Measurements from ENCODE around the gene TMEM174.
A peak's percentile ranks its signal among the peaks of the same experiment; 100 is the strongest.

The TMEM174 gene

DNA sequence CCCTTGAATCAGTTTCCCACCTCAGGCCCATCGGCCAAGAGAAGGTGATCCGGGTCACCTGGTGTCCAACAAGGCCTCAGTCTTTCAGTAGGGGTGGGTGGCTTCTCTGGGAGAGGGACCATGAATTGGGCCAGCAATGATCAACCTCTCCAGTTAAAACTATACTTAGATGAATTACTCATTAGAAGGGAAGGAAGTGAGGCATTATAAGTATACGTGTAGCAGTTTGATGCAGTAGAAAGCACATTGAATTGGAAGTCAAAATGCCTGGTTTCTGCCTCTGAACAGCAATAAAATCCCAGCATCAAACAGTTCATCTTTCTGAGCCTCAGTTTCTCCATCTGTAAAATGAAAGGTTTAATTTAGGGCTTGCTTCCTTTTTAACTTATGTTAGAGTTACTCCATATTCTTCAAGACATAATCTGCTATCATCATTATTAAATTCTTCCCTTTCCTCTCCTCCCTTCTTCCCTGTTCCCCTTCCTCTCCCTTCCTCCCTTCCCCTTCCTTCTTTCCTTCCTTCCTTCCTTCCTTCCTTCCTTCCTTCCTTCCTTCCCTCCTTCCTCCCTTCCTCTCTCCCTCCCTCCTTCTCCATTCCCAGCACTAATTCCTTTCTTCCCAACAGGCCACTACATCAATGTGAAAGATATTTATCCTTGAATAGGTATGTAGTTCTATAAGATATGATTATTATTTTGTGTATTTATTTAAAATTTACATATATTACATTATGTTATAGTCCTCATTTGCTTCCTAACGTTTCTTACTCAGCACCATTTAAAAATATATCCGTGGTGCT, 18.6 kb upstream of the TMEM174 start:
- DNase-seq = no peak

- DNase-seq = no peak
Observed at GRCh38 chr5:73155271-73156222, 17.4 kb upstream of the TMEM174 start.

GRCh38 chr5:73157414-73158303, 15.3 kb upstream of the TMEM174 start:
- DNase-seq = no peak

GRCh38 chr5:73158313-73158712, 14.7 kb upstream of the TMEM174 start:
- no peak for DNase-seq

GRCh38 chr5:73160239-73160671, 12.7 kb upstream of the TMEM174 start:
- DNase-seq = peak; percentile 39

GRCh38 chr5:73170522-73170921, 2.5 kb upstream of the TMEM174 start:
- peak; percentile 59 for DNase-seq

DNA sequence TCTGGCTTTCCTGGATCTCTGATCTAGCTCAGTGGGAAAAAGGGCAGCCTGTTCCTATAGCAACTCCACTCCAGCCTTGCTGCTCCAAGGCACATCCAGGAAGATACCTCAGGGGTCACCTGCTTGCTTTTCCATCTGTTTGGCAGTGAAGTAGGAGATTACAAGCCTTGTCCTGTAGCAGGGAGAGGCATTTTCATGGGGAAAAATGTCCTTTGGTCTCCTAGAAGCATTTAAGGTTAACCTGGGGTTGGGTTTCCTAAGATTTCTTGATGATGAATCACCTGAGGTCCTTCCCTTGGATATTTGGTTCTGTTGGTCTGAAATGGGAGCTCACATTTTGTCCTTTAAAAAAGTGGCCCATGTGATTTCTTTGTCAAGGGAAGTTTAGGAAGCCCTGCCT, 1.5 kb upstream of the TMEM174 start:
- DNase-seq = no peak

GRCh38 chr5:73174100-73174815, 1.3 kb downstream of the TMEM174 start:
- no peak for DNase-seq

DNA sequence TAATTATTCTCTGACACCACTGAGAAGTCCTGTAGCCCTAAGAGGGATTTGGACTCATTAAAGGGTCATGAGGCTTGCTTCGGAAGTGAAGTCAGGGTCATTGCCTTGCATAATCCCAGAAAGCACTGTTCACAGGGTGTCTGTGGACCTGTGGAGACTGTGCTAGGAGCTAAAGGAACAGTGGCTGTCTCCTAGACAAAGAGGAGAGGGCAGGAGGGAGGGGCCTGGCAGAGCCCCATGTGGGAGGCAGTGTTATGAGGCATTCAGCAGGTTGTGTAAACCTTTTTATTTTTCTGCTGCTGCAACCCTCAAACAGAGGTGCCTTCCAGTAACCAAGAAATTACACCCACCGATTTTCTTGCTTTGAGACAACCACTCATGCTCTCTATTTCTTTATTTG, 3.3 kb downstream of the TMEM174 start:
- DNase-seq = no peak

DNA sequence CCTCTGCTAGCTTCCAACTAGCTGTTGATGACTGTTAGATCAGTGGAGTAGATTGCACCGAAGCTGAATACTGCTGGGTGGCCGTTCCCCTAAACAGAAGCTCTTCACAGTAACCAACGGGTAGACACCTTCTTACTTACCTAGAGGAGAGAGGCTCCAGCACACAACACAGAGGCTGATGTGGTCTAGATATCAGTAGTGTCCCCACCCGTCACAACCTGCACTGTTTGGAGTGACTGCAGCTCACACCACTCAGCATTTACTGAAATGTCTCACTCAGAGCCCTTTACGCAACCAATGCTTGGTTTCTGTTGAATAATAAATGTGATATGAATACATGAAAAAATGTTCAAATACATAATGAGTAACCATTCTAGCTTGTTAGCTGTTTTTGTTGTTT, 5.3 kb downstream of the TMEM174 start:
- no peak for DNase-seq

DNA sequence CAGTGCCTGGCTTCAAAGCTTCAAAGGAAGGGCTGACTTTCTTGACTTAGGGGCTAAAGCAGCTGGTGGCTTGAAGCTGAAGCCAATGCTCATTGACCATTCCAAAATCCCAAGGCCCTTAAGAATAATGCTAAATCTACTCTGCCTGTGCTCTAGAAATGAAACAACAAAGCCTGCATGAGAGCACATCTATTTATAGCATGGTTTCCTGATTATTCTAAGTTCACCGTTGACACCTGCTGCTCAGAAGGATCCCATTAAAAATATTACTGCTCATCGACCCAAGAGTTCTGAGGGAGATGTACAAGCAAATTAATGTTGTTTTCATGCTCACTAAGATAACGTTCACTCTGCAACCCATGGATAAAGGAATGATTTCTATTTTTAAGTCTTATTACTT, 6.7 kb downstream of the TMEM174 start:
- DNase-seq = no peak

- no peak for DNase-seq
Observed at GRCh38 chr5:73180566-73180965, 7.6 kb downstream of the TMEM174 start.

DNA sequence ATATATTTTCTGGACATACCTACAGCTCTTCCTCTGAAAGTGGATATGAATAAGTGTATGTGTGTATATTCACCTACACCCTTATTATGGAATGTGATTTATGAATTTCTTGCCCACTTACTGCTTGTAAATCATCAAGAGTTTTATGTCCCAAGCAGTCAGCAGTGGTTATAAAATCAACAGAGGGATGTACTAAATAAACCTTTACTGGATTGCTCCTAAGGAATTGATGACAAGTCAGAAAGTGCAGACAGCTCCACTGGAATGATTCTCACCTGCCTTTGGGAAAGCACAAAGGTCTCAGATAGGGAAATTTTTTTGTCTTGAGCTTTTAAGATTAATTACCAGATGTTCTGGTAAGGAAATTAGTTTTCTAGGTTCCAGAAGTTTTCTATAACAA, 9.3 kb downstream of the TMEM174 start:
- DNase-seq = no peak

DNA sequence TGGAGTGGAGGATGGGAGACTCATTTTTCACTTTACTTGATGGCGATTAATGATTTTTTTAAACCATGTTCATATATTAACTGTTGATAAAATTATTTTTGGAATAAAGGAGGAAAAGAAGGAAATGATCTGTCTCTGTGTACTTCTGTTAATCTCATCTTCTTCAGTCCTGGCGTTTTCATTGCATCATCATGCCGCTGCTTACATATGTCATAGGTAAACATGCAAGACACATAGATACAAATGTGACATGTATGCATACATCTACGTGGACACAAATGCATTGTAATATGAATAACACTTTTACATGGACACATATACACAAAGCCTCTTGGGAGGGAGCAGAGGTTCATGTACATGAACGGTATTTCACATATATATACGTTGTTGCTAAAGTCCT, 10.0 kb downstream of the TMEM174 start:
- DNase-seq = no peak

GRCh38 chr5:73183481-73183891, 10.5 kb downstream of the TMEM174 start:
- no peak for DNase-seq

DNA sequence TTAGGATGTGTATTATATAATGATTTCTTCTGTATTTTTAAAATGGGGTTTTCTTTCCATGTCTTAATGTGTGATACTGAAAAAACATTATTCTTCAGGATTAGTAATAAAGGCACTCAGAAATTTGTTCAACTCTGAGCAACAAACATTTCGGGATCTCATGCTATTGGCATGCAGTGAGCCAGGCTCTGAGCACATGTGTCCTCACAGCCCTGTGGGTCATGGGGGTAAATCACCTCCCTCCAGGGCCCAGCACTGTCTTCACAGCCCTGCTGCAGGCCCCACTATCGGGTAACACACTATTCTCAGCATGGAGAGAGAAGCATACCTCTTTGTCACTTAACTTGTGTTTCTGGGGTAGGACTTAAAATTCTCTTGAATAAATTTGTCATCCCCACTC, 14.0 kb downstream of the TMEM174 start:
- no peak for DNase-seq

- DNase-seq = no peak
Observed at GRCh38 chr5:73188764-73189531, 16.0 kb downstream of the TMEM174 start.

DNA sequence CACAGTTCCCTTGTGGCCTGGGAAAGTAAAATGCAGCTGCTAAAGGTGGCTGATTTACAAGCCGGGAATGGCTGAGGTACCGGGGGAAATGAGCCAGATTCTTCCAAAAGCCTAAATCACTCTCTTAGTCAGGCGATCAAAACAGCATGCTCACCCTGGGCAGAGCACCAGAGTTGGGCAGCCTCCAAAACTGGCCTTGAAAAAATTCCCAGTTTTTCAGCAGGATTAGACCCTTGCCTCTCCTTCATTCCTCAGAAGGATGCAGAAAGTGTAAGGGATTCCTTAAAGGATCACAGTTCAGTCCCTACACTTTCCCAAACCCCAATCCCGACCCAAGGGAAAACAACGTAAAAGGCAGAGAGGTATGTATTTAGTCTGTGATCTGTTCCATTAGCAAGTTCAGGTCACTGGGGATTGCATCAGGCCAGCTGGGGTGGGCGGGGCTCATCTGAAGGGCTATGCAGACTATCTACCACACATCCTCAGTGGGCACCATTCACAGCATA, 16.9 kb downstream of the TMEM174 start:
- no peak for DNase-seq

DNA sequence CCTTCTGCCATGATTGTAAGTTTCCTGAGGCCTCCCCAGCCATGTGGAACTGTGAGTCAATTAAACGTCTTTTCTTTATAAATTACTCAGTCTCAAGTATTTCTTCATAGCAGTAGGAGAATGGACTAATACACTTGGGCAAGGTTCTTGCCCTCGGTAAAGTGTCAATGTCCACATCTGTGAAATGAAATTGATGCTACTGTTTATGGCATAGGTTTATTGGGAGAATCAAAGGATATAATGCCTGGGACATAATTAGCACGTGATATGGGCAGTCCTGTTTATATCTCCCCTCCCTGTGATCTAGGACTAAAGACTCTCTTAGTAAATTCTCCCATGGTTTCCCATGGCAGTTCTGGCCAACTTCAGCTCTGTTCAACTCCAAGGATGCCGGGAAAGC, 19.4 kb downstream of the TMEM174 start:
- DNase-seq = no peak

DNA sequence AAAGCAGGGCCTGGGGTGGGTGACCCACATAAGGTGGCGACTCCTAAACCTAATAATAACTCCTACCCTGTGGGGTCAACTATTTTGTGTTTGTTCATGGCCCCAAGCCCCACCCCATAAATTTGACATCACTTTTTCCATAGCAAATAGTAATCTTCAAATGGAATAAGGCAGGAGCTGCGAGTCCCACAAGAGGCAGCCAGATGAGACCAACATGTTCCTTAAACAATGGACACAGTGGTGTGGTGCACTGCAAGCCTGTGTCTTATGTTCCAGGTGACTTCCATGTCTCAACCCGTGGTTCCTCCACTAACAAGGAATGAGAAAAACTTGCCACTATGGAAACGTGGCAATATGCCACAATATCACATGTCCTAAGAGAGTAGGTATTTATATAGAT, 20.6 kb downstream of the TMEM174 start:
- no peak for DNase-seq

GRCh38 chr5:73196201-73196600, 23.2 kb downstream of the TMEM174 start:
- no peak for DNase-seq

Data from inflammatory macrophage treated with lipopolysaccharide for 4 hours (primary cell).